GM18909 (cell line): ENCODE data around the gene IL10.

Experiments used
- ATAC-seq: cut with Tn5 transposase; IDR thresholded peaks from one replicate; pipeline ENCODE4 v1.9.1; 2021; ENCODE audit warnings: mild to moderate bottlenecking; ENCODE audit not compliant: unreplicated experiment, poor library complexity

IL10 gene

GRCh38 chr1:206772243-206772937, at the start of gene IL10:
Gene IL10, minus strand, starts transcription at chr1:206772494. Its CDS starts 59 bp downstream, at chr1:206772435.
- ATAC-seq = no peak

- no peak for ATAC-seq
These were observed 49.2 kb upstream of the IL10 start for GRCh38 chr1:206821493-206821892.

GRCh38 chr1:206816390-206817287, 44.3 kb upstream of the IL10 start:
- ATAC-seq = peak; percentile 76

GRCh38 chr1:206814716-206815341, 42.5 kb upstream of the IL10 start:
- no peak for ATAC-seq

- ATAC-seq = no peak
These were observed 40.2 kb upstream of the IL10 start for GRCh38 chr1:206812471-206812870.

- ATAC-seq = no peak
These were observed 37.3 kb upstream of the IL10 start for GRCh38 chr1:206809504-206810084.

GRCh38 chr1:206808615-206809014, 36.3 kb upstream of the IL10 start:
- peak; percentile 51 for ATAC-seq

- ATAC-seq = no peak
These were observed 33.1 kb upstream of the IL10 start for GRCh38 chr1:206805357-206805756.

GRCh38 chr1:206804156-206804737, 32.0 kb upstream of the IL10 start:
- no peak for ATAC-seq

- ATAC-seq = peak; percentile 97
These were observed 31.0 kb upstream of the IL10 start for GRCh38 chr1:206803221-206803730.

GRCh38 chr1:206802401-206802800, 30.1 kb upstream of the IL10 start:
- ATAC-seq = no peak

- no peak for ATAC-seq
These were observed 29.2 kb upstream of the IL10 start for GRCh38 chr1:206801467-206801866.

GRCh38 chr1:206800891-206801290, 28.6 kb upstream of the IL10 start:
- no peak for ATAC-seq

- ATAC-seq = no peak
These were observed 28.1 kb upstream of the IL10 start for GRCh38 chr1:206800411-206800810.

GRCh38 chr1:206799311-206799710, 27.0 kb upstream of the IL10 start:
- ATAC-seq = no peak

- ATAC-seq = no peak
These were observed 26.2 kb upstream of the IL10 start for GRCh38 chr1:206798384-206798996.

- no peak for ATAC-seq
These were observed 25.5 kb upstream of the IL10 start for GRCh38 chr1:206797534-206798383.

- ATAC-seq = no peak
These were observed 24.7 kb upstream of the IL10 start for GRCh38 chr1:206796981-206797402.

GRCh38 chr1:206796116-206796515, 23.8 kb upstream of the IL10 start:
- ATAC-seq = no peak
